ENCODE results near the gene SFMBT1.

DNA sequence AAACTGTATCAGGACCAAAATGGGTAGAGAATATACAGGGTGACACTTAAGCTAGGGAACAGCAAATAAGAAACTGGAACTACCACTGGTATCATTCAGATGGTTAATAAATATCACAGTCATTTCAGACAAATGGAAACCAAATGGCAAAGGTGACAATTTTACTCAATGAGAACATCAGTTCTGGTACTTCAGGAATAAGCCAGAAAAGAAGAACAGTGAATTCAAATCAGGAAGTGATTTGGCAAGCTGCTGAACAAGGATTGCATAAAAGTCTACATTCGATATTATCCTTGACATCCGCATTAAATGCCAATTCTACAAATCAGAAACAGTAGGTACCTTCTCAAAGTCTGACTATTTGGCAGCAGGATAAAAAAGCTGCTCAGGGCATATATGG is 125.0 kb downstream of the SFMBT1 start:
- no peak for TF ChIP-seq POLR2A (IDR thresholded peaks at IDR 0.05)
- TF ChIP-seq, protein P1, sequence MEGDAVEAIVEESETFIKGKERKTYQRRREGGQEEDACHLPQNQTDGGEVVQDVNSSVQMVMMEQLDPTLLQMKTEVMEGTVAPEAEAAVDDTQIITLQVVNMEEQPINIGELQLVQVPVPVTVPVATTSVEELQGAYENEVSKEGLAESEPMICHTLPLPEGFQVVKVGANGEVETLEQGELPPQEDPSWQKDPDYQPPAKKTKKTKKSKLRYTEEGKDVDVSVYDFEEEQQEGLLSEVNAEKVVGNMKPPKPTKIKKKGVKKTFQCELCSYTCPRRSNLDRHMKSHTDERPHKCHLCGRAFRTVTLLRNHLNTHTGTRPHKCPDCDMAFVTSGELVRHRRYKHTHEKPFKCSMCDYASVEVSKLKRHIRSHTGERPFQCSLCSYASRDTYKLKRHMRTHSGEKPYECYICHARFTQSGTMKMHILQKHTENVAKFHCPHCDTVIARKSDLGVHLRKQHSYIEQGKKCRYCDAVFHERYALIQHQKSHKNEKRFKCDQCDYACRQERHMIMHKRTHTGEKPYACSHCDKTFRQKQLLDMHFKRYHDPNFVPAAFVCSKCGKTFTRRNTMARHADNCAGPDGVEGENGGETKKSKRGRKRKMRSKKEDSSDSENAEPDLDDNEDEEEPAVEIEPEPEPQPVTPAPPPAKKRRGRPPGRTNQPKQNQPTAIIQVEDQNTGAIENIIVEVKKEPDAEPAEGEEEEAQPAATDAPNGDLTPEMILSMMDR (IDR thresholded peaks at IDR 0.05): no peak

All from heart left ventricle (tissue), 13 donors.